Stimulated activated naive CD4-positive, alpha-beta T cell treated with Interleukin-2 at 50 U/mL for 16 hours (primary cell): Measurements from ENCODE around the gene FAM3C.
"Not testable (repeated sequence)": the region's sequence is repeated elsewhere in the genome, so short reads cannot be mapped to it uniquely, and the experiment has no call there.

ENCODE experiments used
- DNase-seq: peaks from one replicate; lab custom pipeline; 2025; lab: John Stamatoyannopoulos, UW

The FAM3C gene, protein sequence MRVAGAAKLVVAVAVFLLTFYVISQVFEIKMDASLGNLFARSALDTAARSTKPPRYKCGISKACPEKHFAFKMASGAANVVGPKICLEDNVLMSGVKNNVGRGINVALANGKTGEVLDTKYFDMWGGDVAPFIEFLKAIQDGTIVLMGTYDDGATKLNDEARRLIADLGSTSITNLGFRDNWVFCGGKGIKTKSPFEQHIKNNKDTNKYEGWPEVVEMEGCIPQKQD

DNA sequence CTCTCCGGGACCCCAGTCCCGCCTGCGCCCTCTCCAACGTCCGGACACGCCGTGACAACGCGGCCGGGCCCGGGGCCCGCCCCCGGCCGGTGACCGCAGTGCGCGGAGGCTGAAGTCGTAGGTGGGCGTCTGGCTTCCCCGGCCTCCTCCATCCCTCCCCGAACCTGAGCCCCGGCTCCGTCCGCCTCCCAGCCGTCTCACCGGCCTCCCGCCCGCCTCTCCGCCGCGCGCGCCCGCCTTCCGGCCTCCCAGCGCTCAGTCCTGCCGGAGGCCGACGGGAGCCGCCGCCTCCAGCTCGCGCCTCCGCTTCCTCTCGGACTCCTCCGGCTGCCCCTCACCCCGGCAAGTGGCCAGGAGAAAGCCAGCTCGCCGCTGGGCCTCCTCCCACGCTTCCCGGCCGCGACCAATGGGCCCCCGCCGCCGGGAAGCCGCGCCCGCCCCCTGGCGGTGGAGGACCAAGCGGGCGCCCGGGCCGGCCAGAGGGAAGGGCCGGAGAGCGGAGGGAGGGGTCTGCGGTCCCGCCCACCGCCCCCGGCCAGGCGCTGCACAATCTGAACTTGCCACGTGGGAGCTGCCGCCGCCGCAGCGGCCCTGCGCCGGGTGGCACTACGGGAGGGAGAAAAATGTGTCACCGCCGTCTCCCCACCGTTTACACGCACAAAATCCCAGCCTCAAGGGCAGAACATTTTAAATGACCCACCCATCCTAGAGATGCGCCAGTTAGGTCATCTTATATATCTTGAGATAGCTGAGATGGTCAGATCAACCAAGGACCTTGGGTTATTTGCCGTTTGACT lies at the start of gene FAM3C:
FAM3C (minus strand) TSS at position 348 of the 797 bp plus-strand sequence. CDS start 13,339 bp downstream, outside the sequence.
- peak; percentile 86 for DNase-seq

GRCh38 chr7:121442845-121443244 lies 46.7 kb upstream of the FAM3C start:
- peak; percentile 7 for DNase-seq

GRCh38 chr7:121440857-121441503 lies 44.9 kb upstream of the FAM3C start:
- DNase-seq, result no peak

DNA sequence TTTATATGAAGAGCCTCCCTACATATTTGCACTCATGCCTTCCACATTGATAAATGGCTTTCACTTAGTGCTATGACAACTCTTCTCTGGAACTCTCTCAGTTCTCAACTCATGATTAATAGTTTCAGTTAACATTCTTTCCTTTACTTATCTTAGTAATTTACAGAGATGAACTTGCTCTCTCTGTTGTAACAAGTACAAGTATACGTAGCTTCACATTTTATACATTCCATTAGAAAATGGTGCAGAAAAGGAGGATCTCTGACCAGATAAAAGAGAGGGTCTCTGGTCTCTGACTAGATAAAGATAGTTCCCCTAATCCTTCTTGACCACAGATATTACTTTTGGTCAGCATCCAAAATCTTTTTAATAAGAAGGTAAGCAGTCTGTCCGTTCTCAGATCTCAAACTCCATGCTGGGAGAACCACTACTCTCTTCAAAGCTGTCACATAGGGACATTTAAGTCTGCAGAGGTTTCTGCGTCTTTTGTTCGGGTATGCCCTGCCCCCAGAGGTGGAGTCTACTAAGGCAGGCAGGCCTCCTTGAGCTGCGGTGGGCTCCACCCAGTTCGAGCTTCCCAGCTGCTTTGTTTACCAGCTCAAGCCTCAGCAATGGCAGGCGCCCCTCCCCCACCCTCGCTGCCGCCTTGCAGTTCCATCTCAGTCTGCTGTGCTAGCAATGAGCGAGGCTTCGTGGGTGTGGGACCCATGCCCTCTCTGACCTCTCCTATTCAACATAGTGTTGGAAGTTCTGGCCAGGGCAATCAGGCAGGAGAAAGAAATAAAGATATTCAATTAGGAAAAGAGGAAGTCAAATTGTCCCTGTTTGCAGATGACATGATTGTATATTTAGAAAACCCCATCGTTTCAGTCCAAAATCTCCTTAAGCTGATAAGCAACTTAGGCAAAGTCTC lies 42.2 kb upstream of the FAM3C start:
- DNase-seq, result peak; percentile 52

DNA sequence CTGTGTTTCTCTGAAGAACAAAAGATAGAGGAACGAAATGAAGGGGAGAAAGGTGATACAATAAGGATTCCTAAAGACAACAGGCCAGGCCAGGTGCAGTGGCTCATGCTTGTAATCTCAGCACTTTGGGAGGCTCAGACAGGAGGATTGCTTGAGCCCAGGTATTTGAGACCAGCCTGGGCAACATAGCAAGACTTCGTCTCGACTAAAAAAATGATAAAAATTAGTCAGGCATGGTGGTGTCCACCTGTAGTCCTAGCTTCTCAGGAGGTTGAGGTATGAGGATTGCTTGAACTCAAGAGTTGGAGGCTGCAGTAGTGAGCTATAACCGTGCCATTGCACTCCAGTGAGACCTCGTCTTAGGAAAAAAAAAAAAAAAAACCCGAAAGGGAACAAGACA lies 41.4 kb upstream of the FAM3C start:
- no peak for DNase-seq

GRCh38 chr7:121436688-121437087 lies 40.6 kb upstream of the FAM3C start:
- DNase-seq, result no peak

GRCh38 chr7:121436136-121436535 lies 40.0 kb upstream of the FAM3C start:
- no peak for DNase-seq

DNA sequence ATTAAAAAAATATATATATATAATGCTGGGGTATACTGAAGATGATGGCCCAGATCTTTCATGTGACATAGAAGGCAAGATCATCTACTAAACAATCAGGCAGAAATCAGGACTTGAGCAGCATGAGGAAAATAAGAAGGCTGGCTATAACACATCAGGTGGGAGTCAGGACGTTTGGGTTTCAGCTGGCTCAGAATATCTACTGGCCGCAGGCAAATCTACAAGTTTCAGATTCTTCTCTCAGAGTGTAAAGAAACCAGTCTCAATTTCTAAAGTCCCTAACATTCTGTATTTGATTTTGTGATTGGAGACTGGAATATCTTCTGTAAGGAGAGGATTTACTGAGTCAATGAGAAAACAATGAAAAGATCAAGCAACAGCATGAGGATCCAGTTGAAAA lies 37.7 kb upstream of the FAM3C start:
- no peak for DNase-seq

DNA sequence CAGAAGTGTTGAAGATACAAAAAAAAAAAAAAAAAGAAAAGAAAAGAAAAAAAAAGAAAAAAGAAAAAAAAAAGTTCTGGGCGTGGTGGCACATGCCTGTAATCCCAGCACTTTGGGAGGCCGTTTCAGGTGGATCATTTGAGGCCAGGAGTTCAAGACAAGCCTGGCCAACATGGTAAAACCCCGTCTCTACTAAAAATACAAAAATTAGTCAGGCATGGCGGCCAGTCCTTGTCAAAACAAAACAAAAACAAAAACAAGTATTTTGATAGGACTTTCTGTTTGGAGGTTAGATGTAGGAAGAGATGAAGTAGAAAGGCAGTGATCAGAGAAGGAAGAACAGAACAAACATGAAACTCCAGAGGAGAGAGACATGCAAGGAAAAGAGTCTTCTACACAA lies 36.4 kb upstream of the FAM3C start:
- not testable (repeated sequence) for DNase-seq

DNA sequence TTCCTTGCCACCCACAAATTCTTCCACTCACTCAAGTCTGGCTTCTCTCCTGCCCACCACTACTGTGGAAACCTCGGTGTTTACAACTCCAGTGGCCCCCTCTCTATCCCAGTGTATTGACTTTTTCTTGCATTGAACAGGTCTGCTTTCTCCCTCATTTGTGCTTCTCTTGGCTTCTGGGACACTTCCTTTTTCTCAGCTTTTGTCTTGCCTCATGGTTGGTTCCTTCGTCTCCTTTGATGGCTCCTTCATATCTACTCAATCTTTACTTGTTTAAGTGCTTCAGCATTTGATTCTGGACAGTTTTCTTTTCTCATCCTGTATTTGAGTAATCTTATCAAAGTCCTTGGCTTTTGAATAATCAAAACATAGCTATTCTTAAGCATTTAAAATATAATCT lies 35.9 kb upstream of the FAM3C start:
- no peak for DNase-seq

DNA sequence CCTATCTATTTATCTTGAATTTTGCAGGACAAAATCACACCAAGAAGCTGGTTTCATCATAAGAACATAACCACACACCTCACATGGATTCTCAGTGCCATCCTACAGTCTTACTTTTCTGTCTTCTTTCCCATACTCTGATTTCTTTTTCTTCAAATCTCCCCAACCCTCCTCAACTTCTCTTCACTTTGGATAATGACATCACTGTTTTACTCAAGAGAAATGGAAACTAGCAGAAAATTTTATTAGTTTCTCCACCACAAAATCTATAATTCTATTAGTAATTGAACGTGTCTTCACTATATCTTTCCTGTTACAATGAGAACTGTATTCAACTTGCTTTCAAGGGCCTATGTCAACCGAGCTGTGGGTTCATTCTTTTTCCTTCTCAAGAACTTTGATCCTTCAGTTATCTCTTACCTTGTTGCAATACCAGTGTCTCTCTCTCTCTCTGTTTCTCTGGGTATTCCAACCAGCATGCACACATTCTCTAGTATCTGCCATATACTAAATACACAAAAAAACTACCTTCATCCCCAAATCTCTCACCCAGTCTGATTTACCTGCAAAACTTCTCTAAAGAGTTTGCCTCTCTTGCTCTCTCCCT lies 35.4 kb upstream of the FAM3C start:
- DNase-seq, result no peak

- no peak for DNase-seq
Measured at GRCh38 chr7:121430558-121430957, 34.5 kb upstream of the FAM3C start.

DNA sequence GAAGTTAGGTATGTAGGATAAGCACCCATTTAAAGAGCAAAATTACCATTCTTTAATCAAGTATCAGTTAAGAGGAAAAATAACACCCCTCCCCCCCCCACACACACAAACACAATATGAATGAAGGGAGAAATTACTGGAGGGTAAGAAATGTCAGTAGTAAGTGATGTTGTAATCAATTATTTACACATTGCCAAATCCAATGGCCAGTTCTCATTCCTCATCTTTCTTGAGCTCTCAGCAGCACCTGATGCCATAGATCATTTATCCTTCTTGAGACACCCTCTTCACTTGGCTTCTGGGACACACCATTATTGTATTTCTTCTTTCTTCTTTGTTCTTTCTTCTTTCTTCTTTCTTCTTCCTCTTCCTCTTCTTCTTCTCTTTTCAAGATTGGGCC lies 33.7 kb upstream of the FAM3C start:
- DNase-seq, result no peak

GRCh38 chr7:121428855-121429489 lies 32.9 kb upstream of the FAM3C start:
- DNase-seq, result no peak

GRCh38 chr7:121421743-121422142 lies 25.6 kb upstream of the FAM3C start:
- not testable (repeated sequence) for DNase-seq

- DNase-seq, result no peak
Measured at GRCh38 chr7:121420976-121421375, 24.9 kb upstream of the FAM3C start.

DNA sequence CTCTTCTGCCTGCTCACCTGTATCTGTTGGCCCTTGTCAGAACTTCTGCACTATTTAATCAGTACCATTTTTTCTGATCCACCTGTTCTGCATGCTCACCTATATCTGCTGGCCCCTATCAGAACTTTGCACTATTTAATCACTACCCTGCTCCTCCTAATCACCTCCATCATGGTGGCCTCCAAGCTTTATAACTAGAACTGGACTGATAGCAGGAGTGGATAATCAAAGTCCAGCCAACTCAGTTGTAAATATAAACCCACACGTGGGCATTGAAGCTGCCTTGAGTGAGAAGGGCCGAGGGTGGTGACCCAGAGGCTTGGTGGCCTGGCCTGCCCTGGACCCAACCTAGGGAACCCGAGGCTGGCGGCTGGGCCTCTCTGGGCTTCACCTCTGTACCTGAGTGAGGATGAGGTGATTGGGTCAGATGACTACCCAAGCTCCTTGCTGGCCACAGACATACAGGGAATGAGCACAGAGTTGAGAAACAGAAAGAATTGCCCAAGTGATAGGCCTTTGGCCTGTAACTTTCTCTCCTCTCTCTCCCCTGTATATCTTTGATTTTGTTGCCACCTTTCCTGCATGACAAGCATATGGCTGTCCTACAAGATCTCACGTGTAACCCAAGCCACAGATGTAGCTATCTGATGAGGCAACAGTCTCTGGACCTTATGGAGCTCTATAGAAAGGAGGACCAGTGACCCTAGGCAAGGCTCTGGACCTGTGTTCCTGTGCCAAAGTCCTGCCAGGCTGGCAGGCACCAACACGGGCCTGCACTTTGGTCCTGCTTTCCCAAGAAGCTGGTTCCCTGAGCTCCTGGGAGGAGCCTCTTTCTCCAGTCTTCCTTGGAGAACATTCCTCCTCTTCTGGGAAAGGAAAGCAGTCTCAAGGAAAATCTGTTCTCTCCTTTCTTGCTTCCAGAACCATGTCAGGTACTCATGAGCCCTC lies 23.4 kb upstream of the FAM3C start:
- no peak for DNase-seq

DNA sequence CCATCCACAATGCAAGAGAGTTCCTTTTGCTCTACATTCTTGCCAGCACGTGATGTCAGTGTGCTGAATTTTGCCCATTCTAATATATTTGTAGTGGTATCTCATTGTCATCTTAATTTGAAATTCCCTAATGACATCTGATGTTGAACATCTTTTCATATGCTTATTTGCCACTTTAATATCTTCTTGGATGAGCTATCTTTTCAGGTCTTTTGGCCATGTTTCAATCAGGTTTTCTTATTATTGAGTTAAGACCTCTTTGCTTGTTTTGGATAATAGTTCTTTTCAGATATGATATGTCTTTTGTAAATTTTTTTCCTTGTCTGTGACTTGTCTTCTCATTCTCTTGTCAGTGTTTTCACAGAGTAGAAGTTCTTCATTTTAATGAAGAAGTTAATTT lies 20.4 kb upstream of the FAM3C start:
- no peak for DNase-seq

- DNase-seq, result no peak
Measured at GRCh38 chr7:121414436-121414835, 18.3 kb upstream of the FAM3C start.

DNA sequence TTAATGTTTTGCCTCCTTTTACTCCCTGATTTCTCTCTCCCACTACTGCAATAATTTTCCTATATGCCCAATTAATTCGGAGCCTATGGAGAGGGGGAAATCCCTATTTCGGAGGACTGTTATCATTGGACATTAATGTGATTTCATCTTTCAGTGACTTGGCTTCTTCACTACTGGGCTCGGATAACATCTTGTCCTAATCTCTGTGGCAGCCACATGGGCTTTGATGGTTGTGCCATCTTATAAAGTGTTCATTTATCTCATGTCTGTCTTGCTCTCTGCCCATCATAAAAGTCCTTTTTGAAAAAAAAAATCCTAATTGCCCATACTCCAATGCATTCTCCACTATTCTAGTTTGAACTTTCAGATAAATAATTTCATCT lies 15.5 kb upstream of the FAM3C start:
- no peak for DNase-seq
